Measurements from ENCODE around the gene MRAP.

DNA sequence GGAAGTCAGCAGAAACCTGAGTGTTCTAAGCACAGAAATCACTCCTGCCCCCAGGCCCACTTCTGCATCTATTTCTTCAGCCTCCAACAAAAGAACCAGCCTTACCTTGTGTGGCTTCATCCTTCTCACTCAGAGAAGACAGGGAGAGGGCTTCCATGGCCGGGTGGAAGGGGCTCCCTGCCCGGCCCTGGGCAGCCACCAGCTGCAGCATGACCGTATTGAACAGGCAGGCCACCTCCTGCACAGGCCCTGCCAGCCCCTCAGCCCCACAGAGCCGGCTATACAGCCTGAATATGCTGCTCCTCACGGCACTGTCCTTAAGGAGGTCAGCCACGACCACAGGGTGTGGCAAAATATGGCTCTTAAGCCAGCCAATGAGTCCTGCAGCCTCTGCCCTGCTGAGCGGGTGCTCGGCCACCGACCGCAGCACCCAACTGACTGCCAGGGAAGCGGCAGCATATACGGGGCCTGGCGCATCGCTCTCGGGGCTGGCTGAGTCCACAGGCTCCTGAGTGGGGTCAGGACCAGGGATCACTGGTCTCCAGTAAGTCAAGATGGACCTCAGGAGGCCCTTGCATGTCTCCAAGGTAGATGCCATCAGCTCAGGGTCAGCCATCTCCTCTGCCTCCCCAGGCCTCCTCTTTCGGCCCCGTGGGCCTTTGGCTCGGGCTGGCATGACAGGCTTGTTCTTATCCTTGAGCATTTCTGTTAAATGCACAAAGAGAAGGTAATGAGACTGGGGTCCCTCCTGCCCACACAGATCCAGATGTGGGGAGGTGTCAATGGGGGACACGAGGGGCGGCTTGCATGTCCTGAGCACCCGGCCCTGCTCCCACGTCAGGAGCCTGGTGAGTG lies 17.9 kb downstream of the MRAP start:
- TF ChIP-seq POLR2AphosphoS5 (IDR thresholded peaks at IDR 0.05), result no peak
- TF ChIP-seq, protein P1, sequence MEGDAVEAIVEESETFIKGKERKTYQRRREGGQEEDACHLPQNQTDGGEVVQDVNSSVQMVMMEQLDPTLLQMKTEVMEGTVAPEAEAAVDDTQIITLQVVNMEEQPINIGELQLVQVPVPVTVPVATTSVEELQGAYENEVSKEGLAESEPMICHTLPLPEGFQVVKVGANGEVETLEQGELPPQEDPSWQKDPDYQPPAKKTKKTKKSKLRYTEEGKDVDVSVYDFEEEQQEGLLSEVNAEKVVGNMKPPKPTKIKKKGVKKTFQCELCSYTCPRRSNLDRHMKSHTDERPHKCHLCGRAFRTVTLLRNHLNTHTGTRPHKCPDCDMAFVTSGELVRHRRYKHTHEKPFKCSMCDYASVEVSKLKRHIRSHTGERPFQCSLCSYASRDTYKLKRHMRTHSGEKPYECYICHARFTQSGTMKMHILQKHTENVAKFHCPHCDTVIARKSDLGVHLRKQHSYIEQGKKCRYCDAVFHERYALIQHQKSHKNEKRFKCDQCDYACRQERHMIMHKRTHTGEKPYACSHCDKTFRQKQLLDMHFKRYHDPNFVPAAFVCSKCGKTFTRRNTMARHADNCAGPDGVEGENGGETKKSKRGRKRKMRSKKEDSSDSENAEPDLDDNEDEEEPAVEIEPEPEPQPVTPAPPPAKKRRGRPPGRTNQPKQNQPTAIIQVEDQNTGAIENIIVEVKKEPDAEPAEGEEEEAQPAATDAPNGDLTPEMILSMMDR (IDR thresholded peaks at IDR 0.05), result no peak
